ENCODE measurements around the gene TMCC2.
A peak's percentile ranks its signal among the peaks of the same experiment; 100 is the strongest.
"Not testable (repeated sequence)": the region's sequence is repeated elsewhere in the genome, so short reads cannot be mapped to it uniquely, and the experiment has no call there.

TMCC2 gene

DNA sequence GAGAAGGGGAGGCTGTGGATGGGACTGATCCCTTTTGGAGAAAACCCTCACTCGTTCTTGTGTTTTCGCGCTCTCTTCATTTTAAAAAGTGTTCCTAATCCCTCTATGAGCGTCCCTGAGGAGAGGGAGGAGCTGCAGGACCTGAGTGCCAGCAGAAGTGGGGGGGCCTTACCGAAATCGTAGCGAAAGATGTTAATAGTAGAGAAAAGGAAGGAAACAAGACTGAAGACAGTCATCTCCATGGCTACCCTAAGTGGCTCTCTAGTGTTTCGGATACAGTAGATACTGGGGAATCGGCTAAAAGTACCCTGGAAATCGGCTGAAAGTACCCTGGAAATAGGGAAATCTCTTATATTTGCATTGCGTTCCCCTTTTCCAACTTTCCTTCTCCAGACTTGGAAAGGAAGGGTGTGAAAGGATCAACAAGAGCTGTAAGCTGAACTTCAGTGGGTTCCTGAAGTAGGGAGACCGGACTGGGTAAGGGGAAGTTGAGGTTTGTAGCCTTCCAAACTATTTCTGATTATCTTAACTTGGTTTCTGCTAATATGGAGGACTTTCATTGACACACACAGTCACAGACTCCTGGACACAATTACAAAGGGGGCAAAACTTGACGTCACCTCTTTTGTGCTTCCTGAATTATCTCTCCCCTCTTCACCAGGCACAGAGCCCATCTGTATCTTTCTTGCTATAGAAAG lies 15.8 kb upstream of the TMCC2 start:
- DNase-seq, result no peak

DNA sequence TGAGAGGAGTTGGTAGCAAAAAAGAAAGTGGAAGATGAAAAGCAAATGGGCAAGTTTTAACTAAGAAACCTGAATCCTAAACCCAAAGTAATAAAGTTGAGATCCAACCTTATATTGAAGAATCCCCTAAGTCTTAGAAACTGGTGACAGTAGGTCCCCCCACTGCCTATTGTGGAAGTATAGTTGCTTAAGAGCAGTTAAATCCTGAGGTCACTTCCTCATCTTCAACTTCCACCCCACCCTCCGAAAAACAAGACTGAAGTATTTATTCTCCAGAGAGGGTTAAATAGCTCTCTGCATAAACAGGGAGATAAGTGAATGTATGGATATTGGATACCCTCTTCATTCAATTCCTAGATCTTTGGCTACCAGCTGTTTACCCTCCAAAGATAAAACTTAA lies 13.0 kb upstream of the TMCC2 start:
- DNase-seq, result no peak

DNA sequence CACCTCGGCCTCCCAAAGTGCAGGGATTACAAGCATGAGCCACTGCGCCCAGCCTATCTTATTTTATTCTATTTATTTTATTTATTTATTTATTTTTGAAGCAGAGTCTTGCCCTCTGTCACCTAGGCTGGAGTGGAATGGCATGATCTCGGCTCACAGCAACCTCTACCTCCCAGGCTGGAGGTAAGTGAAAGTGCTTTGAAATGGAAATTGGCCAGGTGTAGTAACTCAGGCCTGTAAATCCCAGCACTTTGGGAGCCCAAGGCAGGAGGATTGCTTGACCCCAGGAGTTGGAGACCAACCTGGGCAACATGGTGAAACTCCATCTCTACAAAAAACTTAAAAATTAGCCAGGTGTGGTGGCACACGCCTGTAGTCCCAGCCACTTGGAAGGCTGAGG lies 11.2 kb upstream of the TMCC2 start:
- DNase-seq, result no peak

DNA sequence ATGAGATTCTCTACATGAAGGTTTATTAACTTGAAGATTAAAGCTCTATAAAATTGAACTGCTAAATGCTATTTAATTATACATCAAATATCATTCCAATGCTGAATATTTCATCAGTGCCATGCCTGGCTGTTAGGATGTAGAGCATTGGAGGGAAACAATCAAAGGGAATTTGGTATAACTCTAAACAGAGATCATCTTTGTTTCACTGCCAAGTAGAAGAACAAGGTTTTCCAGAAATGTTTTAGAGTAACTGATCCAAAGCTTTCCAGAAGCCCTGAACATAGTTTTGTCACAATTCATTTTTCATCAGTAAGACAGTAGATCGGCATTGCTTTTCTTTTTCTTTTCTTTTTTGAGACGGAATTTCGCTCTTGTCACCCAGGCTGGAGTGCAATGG lies 10.3 kb upstream of the TMCC2 start:
- no peak for DNase-seq

DNA sequence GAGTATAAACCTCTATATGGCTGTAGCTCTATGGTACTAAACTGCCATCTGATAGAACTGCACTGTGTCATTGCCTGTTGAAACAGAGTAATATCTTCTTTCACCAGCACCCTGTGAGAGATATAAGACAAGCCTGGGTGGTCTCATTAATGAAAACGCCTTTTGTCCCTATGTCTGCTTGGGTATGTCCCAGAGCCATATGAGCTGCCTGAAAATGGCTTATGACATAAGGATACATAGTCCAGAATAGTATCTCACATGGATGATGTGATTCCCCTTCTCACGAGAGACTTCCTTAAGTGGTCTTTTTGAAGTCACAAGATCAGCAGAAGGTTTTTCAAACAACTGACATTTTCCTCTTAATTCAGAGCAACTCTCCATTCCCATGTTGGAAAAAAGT lies 7.3 kb upstream of the TMCC2 start:
- no peak for DNase-seq

DNA sequence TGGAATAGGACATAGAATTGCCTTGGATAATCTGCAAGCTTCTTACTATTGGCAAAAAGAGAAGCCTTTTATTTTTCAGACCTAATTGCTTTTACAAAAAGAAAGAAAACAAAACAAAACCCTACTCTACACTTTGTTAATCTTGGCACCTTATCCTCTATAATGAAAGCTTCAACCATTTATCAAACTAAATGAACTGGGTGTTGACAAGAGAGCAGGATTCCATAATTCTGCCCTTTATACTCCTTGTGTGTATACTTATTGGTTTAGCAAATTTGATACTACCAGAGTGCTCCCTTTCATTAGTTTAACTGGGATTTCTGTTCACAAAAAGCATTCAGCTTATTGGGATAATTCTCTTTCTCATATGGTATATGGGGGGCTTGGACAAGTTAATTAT lies 3.0 kb upstream of the TMCC2 start:
- DNase-seq, result no peak

DNA sequence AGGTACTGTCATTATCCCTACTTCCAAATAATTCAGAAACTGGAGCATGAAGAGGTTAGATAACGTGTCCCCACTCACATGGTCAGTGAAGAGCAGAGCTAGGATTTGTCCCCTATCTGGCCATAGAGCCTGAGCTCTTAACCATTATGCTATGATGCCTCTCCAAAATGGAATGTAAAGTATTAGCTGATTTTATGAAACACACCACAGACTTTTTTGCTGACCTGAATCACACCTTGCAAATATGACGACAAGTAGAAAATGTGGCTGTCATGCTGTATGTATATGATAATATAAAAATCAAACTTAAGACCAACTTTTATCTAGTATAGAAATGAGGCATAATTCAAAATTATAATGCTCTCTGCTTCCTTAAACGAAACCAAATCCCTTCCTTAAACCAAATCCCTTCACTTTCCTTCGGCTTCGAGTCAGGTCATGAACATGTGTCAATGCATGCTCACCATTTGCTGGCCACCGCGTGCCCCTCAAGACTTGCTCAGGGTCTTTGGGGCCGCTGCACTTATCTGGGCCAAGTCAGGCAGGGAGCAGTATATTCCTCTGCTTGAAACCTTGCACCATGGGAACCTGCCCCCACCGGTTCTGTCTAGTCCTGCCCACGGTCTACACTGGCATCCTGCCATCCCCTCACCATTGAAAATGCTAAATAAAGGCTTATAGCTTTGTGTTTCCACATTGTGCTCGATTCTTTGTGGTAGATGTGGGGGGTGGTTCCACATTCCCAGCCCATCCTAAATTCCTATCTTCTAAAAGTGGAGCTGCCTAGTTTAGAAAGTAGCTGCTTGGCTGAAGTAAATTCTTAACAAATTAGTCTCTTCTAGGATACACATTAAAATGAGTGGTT lies 1.6 kb upstream of the TMCC2 start:
- DNase-seq, result peak in 1 of 56 donors; percentile 22

DNA sequence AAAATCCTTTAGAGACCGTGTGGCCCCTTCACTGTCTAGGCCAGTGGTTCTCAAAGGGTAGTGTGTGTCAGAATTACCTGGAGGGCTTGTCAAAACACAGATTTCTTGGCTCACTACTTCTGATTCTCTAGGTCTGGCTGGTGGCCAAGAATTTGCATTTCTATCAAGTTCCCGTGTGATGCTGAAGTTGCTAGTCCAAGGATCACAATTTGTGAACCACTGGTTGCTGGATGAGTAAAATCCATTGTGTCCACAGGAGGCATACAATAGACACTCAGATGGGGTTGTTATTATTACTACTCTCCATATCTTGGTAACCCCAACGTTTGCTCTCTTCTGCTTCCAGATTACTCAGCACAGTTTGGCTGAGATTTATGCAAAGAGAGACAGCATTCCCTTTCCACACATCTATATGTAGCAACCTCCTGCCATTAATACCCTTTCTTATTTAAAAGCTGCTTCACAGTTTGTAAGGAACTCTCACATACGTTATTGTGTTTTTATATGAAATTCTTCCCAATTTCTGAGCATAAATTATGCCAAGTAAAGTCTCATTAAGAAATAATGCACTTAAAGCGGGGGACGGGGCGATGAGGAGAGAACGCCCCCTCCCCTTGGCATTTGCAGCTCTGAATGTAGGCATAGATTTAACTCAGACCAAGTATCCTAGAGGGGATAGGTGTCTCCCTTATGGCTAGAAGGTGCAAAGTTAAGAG lies 720 bp upstream of the TMCC2 start:
- DNase-seq, result peak in 1 of 56 donors; percentile 22

DNA sequence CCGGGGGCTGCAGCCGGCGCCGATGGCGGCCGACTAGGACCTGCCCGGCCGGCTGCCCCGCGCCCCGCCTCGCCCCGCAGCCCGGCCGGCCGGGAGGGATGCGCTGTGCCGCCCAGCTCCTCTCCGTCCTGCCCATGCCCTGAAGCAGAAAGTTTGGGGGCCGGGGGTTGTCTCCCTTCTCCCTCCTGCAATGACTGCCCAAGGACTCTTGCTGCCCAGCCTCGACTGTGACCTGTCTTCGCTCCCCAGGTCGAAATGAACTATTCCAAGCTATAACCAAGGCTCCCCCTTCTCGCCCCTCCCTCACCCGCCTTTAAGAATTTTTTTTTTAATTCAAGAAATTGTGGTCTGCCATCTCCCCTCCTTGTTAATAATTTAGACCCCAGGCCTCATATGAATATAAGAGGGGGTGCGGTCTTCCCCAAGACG lies 361 bp downstream of the TMCC2 start:
- peak in 3 of 56 donors; percentile 52 to 68 (median 59) for DNase-seq

DNA sequence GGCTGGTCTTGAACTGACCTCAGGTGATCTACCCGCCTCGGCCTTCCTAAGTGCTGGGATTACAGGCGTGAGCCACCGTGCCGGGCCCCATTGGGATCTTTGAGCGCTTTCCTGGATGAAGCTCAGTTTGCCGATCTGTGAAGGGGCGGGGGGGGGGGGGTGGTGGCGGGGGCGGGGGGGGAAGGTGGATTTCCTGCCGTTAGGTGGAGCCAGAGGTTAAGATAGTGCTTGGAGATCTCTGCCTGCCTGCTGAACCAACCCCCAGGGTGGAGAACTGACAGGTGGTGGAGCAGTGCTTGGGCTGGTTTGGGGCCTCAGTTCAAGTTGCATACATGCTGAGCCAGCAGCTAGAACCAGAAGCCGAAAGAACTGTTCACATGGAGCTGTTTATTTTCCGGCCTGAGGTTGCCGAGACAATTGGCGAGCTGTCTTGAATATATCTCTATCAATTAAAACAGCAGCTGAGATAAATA lies 1.7 kb downstream of the TMCC2 start:
- peak in 52 of 56 donors; percentile 34 to 87 (median 72) for DNase-seq

DNA sequence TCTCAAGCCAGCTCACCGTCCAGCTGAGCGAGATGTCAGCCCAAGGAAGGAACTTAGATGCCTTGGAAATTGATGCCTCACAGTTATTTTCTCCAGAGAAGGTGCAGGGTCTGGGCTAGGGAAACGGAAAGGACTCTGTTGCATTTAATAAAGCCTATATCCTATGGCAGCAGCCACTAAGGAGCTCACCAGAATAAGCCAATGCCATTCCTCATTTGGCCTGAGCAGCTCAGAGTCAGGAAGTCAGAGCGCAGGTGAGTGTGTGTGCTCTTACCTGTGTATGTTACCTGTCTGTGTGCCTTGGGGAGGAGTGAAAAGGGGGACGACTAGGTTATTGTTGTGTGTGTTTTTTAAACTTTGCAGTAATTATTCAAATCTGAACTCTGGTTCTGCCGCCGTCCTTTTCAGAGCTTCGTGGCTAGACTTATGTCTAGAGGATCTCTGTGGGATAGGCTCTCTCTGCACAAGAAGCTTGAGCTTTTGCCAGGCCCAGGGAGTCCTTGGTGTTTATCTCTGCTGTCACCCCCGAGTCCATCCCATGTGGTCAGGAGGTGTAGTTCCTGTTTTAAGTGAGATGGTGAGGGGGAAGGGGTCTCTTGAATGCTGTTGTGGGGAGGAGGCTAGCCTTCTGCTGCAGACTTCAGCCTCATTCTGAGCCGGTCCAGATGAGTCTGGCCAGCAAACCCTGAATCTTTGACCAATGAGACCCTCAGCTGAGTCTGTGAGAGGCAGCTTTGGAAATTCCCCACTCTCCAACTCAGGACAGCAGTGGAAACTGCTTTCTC lies 2.4 kb downstream of the TMCC2 start:
- DNase-seq, result peak in 5 of 56 donors; percentile 38 to 72 (median 55)

DNA sequence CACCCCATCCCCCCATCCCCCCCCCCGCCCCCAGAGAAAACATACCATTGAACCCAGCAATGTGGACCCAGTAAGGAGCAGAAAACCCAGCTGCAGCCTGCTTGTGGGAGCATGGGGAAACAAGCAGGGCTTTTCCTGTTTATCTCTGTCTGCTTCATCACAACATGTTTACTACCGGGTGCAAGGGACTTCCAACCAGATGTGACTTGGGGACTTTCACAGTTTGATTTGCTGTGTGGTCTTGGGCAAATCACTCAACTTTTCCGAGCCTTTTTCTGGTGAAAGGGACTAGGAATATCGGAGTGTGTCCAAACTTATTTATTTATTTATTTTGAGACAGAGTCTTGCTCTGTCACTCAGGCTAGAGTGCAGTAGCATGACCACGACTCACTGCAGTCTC lies 3.2 kb downstream of the TMCC2 start:
- no peak for DNase-seq

DNA sequence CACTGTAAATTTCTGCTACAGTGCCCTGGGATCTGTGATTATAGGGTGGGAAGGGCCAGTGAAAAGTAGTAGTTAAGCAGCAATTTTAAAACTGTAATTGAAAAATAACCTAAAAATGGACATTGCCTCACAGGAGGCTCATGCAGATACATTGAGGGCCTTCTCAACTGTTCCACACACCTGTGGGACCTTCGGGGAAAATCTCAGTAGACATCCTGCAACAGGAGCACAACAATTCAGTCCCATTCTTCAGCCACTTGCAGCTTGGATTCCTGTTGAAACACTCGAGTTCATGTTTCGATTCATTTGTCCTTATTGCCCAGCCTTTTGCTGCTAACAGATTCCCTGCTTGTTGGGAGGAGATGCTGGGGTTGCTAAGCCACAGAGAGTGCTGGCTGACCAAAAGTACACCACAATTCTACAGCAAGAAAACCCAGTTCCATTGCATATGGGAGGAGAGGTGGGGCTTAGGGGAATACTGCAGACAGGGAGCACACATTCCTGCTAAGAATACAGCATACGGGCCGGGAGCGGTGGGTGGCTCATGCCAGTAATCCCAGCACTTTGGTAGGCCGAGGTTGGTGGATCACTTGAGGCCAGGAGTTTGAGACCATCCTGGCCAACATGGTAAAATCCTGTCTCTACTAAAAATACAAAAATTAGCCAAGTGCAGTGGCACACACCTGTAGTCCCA lies 4.5 kb downstream of the TMCC2 start:
- no peak for DNase-seq

DNA sequence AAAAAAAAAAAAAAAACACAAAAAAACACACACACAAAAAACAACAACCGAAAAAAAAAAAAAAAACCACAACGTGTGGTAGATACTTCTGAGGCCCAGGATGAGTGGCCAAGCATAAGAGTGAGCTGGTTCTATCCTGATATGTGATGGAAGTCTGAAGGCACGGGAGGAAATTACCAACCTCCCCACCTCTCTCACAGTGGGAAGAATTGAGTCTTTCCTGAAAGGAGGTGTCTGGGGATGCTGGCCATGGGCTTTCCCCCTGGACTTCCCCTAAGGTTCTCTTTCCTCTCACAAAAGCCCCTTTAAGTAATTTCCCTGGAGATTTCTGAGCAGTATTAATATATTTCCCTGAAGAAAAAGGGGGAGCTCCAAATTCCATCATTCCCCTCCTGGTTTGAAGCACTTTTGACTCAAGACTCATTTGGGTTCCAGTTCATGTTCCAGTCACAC lies 5.2 kb downstream of the TMCC2 start:
- no peak for DNase-seq

DNA sequence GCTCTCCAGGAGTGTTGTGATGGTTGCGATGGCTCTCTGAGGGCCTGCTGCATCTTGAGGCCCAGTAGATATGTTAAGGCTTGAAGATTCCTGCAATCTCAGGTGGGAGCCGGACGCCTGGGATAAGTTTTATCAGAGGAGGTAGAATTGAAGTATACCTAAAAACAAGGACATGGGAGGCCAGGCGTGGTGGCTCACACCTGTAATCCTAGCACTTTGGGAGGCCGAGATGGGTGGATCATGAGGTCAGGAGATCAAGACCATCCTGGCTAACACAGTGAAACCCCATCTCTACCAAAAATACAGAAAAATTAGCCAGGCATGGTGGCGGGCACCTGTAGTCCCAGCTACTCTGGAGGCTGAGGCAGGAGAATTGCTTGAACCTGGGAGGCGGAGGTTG lies 6.2 kb downstream of the TMCC2 start:
- DNase-seq, result not testable (repeated sequence)

DNA sequence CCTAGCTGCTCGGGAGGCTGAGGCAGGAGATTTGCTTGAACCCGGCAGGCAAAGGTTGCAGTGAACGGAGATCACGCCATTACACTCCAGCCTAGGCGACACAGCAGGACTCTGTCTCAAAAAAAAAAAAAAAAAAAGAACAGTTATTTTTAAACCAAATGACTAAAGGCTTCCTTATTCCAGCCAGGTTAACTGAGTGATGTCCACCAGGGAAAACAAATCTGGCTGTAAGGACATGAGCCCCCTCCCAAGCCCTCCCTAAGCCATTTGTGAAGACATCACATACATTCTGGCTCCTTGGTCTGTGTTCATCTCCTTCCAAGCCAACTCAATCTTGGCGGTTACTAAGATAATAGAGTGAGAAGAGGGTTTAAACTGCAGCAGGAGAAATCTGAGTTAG lies 8.2 kb downstream of the TMCC2 start:
- DNase-seq, result no peak

DNA sequence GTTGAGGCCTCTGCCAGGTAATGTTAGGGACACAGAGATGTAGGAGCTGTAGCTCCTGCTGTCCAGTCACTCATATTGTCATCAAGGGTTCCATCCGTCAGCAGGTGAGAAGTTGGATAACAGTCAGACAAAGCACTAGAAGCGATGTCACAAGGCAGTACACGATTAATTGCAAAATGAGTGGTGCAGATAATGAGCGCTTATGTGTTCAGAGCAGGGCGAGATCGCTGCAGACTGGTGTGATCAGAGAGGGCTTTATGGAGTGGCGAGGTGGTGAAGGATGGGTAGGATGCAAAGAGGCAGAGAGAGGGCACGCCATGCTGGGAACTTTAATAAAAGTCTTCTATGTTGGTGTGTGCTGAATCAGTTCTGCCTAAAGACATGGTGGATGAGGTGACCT lies 8.8 kb downstream of the TMCC2 start:
- no peak for DNase-seq

DNA sequence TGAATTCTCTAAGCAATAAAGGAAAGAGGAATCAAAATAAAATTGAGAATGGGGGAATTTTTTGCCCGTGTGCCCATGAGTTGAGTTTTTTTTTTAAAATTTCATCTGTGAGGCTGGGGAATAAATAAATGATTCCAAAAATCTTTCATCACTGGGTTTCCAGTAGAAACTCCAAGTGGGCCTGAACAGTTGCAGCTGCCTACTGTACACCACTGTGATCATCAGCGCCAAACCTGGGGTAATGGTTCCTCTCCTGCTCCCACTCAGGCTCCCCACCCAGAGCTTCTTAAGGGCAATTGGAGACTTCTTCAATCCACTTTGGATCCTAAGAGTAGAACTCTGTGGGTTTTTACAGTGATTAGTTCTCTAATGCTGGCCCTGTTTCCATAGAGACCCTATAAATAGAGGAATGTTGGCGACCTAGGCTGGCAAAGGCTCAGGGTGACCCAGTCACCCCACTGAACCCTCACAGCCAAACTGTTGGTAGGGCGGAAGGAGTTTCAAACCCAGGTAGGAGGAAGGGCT lies 9.3 kb downstream of the TMCC2 start:
- no peak for DNase-seq

DNA sequence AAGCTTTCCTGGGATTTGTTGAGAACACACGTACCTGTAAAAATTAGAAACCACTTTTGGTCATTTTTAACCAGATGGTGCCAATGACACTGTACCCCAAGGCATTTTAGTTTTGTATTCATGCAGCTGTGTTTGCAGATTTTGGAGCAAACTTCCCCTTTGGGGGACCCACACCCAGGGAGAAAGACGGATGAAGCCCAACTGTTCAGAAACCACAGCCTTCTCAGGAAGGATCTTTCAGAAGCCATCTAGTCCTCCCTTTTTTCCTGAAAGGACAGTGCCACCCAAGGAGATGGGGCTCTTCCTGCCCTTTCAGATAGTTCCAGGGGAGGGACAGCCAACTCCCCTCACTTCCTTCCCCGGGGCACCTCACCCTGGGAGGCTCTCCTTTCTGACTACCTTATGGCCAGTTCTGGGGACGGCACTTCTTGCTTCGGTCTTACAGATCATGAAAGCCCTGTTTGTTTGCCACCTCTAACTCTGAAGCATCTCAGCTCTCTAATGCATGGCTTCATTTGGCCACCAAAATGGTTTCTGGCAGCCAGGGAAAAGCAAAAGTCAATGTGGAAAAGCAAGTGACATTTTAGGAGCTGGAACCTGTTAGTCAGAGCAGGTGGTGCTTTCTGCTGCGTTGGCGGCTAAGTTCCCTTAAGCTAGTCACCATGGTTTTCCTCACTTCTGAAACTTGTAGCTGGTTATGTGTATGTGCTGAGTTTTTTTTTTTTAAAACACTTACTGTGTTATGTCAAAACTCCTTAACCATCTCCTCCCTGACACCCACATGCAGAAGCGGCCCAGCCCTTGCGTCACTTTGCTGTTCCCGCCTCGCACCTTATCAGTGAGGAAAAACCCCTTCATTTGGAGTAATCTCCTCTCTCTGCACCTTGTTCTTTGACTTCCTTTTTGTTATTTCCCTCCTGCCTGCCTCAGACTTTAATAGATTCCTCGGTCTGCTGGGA lies 10.1 kb downstream of the TMCC2 start:
- peak in 12 of 56 donors; percentile 28 to 71 (median 48) for DNase-seq

All from nucleus accumbens (tissue), 56 donors.